ENCODE data around the gene TMEM184A.

TMEM184A gene

GRCh38 chr7:1552200-1552599 lies 3.8 kb downstream of the TMEM184A start:
- in situ Hi-C loops (cut with MboI; ENCODE audit: low sequenced_read_pairs, unreplicated experiment) = no loop called here
- TF ChIP-seq, protein P1, sequence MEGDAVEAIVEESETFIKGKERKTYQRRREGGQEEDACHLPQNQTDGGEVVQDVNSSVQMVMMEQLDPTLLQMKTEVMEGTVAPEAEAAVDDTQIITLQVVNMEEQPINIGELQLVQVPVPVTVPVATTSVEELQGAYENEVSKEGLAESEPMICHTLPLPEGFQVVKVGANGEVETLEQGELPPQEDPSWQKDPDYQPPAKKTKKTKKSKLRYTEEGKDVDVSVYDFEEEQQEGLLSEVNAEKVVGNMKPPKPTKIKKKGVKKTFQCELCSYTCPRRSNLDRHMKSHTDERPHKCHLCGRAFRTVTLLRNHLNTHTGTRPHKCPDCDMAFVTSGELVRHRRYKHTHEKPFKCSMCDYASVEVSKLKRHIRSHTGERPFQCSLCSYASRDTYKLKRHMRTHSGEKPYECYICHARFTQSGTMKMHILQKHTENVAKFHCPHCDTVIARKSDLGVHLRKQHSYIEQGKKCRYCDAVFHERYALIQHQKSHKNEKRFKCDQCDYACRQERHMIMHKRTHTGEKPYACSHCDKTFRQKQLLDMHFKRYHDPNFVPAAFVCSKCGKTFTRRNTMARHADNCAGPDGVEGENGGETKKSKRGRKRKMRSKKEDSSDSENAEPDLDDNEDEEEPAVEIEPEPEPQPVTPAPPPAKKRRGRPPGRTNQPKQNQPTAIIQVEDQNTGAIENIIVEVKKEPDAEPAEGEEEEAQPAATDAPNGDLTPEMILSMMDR (IDR thresholded peaks at IDR 0.05; ENCODE audit: borderline replicate concordance, control extremely low read depth, extremely low read depth, insufficient read depth, missing control alignments) = no peak
- DNase-seq (ENCODE audit: low spot score) = no peak

- DNase-seq (ENCODE audit: low spot score) = no peak
- in situ Hi-C loops (cut with MboI; ENCODE audit: low sequenced_read_pairs, unreplicated experiment) = no loop called here
- TF ChIP-seq, protein P1 (IDR thresholded peaks at IDR 0.05; ENCODE audit: borderline replicate concordance, control extremely low read depth, extremely low read depth, insufficient read depth, missing control alignments) = no peak
Observed at GRCh38 chr7:1550846-1551155, 5.2 kb downstream of the TMEM184A start.

- TF ChIP-seq, protein P1 (IDR thresholded peaks at IDR 0.05; ENCODE audit: borderline replicate concordance, control extremely low read depth, extremely low read depth, insufficient read depth, missing control alignments) = no peak
- in situ Hi-C loops (cut with MboI; ENCODE audit: low sequenced_read_pairs, unreplicated experiment) = no loop called here
- no peak for DNase-seq (ENCODE audit: low spot score)
Observed at GRCh38 chr7:1550005-1550845, 5.8 kb downstream of the TMEM184A start.

GRCh38 chr7:1549357-1550004 lies 6.5 kb downstream of the TMEM184A start:
- TF ChIP-seq, protein P1 (IDR thresholded peaks at IDR 0.05; ENCODE audit: borderline replicate concordance, control extremely low read depth, extremely low read depth, insufficient read depth, missing control alignments) = no peak
- in situ Hi-C loops (cut with MboI; ENCODE audit: low sequenced_read_pairs, unreplicated experiment) = no loop called here
- DNase-seq (ENCODE audit: low spot score) = no peak

DNA sequence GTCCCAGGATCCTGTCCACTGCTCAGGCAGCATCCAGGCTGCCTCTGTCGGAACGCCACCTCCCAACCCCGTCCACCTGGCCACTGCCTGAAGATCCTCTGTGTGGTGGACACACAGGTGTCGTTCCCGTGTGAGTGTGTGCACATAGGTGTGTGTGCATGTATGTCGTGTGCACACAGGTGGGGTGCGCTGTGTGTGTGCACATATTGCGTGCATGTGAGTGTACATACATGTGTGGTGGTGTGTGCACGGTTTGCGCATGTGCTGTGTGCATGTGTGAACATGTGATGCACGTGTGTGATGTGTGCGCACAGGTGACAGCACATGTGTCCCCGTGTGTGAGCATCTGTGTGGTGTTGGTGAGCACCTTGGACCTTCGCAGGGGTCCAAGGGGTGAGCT lies 7.1 kb downstream of the TMEM184A start:
- TF ChIP-seq, protein P1 (IDR thresholded peaks at IDR 0.05; ENCODE audit: borderline replicate concordance, control extremely low read depth, extremely low read depth, insufficient read depth, missing control alignments) = no peak
- no peak for DNase-seq (ENCODE audit: low spot score)
- in situ Hi-C loops (cut with MboI; ENCODE audit: low sequenced_read_pairs, unreplicated experiment) = no loop called here

GRCh38 chr7:1548438-1548831 lies 7.6 kb downstream of the TMEM184A start:
- TF ChIP-seq, protein P1 (IDR thresholded peaks at IDR 0.05; ENCODE audit: borderline replicate concordance, control extremely low read depth, extremely low read depth, insufficient read depth, missing control alignments) = no peak
- in situ Hi-C loops (cut with MboI; ENCODE audit: low sequenced_read_pairs, unreplicated experiment) = no loop called here
- no peak for DNase-seq (ENCODE audit: low spot score)

Measured in GM13976 (cell line).